Measurements from ENCODE around the gene KLRD1.

DNA sequence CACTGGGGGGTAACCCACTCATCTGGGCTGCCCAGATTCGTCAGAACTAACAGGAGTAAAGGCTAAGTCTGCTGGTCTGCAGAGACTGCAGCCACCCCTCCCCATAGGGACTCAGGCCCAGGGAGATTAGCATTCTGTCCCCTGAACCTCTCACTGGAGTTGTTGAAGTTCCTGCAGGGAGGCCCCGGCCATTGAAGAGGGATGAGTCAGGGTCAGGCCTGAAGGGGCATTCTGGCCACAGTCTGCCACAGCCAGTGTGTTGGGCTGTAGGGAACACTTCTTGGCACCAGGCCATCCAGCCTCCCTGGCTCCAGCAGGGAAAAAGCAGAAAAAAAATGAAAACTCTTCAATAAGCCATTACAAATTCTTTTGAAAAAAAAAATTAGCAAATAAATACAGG, 46.8 kb downstream of the KLRD1 start:
- TF ChIP-seq, protein P1, sequence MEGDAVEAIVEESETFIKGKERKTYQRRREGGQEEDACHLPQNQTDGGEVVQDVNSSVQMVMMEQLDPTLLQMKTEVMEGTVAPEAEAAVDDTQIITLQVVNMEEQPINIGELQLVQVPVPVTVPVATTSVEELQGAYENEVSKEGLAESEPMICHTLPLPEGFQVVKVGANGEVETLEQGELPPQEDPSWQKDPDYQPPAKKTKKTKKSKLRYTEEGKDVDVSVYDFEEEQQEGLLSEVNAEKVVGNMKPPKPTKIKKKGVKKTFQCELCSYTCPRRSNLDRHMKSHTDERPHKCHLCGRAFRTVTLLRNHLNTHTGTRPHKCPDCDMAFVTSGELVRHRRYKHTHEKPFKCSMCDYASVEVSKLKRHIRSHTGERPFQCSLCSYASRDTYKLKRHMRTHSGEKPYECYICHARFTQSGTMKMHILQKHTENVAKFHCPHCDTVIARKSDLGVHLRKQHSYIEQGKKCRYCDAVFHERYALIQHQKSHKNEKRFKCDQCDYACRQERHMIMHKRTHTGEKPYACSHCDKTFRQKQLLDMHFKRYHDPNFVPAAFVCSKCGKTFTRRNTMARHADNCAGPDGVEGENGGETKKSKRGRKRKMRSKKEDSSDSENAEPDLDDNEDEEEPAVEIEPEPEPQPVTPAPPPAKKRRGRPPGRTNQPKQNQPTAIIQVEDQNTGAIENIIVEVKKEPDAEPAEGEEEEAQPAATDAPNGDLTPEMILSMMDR (IDR thresholded peaks at IDR 0.05): no peak
- no peak for TF ChIP-seq POLR2A (IDR thresholded peaks at IDR 0.05)
